ENCODE measurements around the gene TTC39A.

TTC39A gene

DNA sequence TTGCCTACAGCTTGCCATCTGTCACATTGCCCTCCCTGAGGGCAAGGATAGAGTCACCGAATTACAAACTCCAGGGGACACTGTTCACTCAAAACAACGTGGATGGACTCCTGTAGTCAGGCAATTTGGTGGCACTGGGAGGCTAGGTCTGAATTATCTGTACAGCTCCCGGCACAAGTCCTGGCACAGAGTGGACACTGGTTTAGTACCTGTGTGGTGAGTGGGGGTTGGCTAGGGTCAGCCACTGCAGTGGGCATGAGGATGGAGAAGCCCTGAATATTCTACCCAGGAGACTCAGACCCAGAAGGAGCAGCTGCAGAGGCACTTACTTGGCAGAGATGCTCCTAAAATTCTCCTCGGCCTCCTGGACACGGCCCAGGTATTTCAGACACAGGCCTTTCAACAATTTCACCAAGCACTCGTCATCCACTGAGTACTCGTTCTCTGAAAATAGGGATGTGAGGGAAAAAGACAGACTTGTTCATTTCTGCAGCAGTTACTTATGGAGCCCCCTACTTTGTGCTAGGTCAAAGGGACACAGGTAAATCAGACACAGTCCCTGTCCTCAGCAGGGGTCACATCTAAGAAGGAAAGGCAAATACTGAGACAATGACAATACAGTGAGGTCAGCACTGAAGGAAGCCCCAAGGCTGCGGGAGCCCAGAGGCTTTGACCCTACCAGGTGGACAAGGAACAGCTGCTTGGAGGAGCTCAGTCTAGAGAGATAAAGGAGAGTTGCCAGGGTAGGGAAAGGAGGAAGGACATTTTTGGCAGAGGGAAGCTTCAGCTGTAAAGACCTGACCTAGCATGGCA lies 40.5 kb downstream of the TTC39A start:
- Mint-ChIP-seq H3K9me3 (no peaks in the 10 kb centered on the region), H3K27ac (no peak overlapping the region), H3K36me3 (no peaks in the 10 kb centered on the region), H3K4me3 (no peak overlapping the region), H3K4me1 (peaks cover 6% of the 10 kb centered on the region), H3K27me3 (peaks cover 14% of the 10 kb centered on the region)
- no peak for DNase-seq
- CTCF ChIA-PET = no interaction called here

DNA sequence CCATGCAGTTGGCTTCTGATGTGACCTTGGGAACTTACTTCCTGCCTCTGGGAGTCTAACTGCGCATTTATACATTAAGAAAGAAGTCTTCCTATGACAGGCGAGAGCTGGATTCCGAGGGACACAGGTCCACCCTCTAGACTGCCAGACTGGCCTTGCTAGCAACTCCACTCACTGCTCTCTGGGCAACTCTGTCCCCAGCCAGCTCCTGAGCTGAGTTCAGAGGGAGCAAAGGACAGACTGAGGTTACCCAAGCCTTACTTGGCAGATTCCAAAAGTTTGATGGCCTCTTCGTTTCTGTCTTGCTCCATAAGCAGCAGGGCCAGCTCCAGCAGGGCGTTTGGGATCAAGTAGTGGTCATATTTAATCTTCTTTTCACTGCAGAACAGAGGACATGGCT lies 41.8 kb downstream of the TTC39A start:
- Mint-ChIP-seq H3K27me3 (peaks cover 11% of the 10 kb centered on the region), H3K36me3 (no peaks in the 10 kb centered on the region), H3K4me3 (no peak overlapping the region), H3K9me3 (no peaks in the 10 kb centered on the region), H3K4me1 (peaks cover 2% of the 10 kb centered on the region), H3K27ac (no peak overlapping the region)
- no peak for DNase-seq
- CTCF ChIA-PET = interaction anchor here (1.2 kb wide), 1 partner anchor 97 kb away, joined by 3 read pairs; no protein-coding TSS in a partner anchor

DNA sequence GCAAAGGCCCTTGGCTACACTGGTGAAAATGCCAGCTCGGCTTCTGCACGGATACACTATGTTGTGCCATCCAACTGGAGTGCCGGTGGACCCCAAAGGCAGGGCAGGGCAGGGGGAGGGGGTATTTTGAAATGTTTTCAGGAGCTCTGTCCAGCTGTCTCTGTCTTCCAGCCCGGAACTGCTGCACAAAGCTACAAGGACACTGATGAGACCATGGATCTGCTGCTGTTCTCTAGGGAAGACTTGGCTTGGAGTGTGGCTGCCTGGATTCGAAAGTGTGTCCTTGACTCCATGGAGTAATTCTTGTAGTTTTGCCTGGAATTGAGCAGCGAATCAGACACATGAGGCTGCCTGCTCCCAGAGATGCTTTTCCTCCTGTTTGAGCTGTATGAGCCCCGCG lies 42.4 kb downstream of the TTC39A start:
- no peaks in the 10 kb centered on the region for H3K9me3 Mint-ChIP-seq
- H3K4me3 Mint-ChIP-seq = no peak overlapping the region
- no peaks in the 10 kb centered on the region for H3K36me3 Mint-ChIP-seq
- DNase-seq = no peak
- peaks cover 2% of the 10 kb centered on the region for H3K4me1 Mint-ChIP-seq
- H3K27me3 Mint-ChIP-seq = peaks cover 11% of the 10 kb centered on the region
- CTCF ChIA-PET = interaction anchor here (1.1 to 2.9 kb wide), 3 partner anchors 9 to 513 kb away, joined by 3 to 10 read pairs (median 3); no protein-coding TSS in a partner anchor
- H3K27ac Mint-ChIP-seq = no peak overlapping the region

DNA sequence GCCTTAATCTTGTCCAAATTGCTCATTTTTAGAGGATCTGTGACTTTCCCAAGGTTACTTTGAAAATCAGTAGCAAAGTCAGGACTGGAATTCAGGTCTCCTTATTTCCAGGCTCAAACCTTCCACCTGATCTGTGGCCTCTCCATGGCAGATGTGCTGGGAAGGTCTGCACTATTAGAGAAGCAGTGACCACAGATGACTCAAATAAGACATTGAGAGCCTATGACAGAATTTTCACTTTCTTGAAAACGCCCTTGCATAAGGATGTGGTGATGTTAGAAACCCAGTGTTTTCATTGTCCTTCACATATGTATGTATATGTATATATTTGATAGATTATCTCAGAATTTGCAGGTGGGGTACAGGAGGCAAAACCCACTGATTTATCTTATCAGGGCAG lies 45.3 kb downstream of the TTC39A start:
- H3K36me3 Mint-ChIP-seq = no peaks in the 10 kb centered on the region
- H3K4me1 Mint-ChIP-seq = peaks cover 2% of the 10 kb centered on the region
- peaks cover 11% of the 10 kb centered on the region for H3K27me3 Mint-ChIP-seq
- DNase-seq = no peak
- no peak overlapping the region for H3K4me3 Mint-ChIP-seq
- H3K27ac Mint-ChIP-seq = no peak overlapping the region
- H3K9me3 Mint-ChIP-seq = no peaks in the 10 kb centered on the region
- CTCF ChIA-PET = no interaction called here

DNA sequence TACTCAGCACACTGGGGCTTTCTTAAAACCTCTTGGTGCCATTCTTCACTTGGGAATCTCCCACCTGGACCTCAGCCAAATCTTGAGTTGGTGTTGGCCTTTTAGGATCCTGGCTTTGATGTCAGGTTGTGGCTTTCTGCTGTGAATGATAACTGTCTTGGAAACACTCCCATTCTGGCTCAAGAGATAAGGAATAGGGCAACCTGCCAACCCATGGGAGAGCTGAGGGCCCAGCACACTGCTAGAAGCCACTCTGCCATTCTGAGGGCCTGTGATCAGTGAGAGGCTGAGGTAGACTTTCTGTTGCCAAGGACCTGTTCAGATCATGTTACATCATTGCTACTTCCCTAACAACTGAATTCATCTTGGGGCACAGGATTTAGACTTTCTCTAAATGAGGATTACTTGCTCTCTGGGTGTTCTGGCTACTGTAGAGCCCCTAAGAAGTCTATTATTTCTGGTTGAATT lies 45.8 kb downstream of the TTC39A start:
- no peaks in the 10 kb centered on the region for H3K9me3 Mint-ChIP-seq
- no peak overlapping the region for H3K27ac Mint-ChIP-seq
- peaks cover 8% of the 10 kb centered on the region for H3K27me3 Mint-ChIP-seq
- no peak for DNase-seq
- peaks cover 2% of the 10 kb centered on the region for H3K4me1 Mint-ChIP-seq
- no peaks in the 10 kb centered on the region for H3K36me3 Mint-ChIP-seq
- H3K4me3 Mint-ChIP-seq = no peak overlapping the region
- CTCF ChIA-PET = no interaction called here

DNA sequence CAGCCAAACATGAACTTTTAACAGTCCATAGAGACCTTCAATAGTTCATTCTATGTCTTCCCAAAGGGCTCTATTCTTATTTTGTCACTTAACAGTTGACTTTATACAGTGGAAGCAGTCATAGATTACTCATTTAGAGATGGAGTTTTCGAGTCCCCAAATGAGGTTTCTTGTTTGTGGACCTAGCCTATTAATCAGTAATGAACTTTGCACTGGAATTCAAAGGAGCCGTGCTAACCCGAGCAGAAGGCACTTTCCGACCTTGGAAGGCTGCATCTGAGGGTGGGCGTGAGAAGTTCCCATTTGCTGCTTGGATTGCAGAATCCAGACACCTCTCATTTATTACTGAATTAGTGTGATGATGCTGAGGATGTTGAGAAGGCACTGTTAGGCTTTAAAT lies 46.4 kb downstream of the TTC39A start:
- DNase-seq = no peak
- Mint-ChIP-seq H3K9me3 (no peaks in the 10 kb centered on the region), H3K4me3 (no peak overlapping the region), H3K36me3 (no peaks in the 10 kb centered on the region), H3K4me1 (peaks cover 2% of the 10 kb centered on the region), H3K27me3 (peaks cover 5% of the 10 kb centered on the region), H3K27ac (no peak overlapping the region)
- CTCF ChIA-PET = interaction anchor here (1.0 kb wide), 1 partner anchor 12 kb away, joined by 3 read pairs; no protein-coding TSS in a partner anchor

DNA sequence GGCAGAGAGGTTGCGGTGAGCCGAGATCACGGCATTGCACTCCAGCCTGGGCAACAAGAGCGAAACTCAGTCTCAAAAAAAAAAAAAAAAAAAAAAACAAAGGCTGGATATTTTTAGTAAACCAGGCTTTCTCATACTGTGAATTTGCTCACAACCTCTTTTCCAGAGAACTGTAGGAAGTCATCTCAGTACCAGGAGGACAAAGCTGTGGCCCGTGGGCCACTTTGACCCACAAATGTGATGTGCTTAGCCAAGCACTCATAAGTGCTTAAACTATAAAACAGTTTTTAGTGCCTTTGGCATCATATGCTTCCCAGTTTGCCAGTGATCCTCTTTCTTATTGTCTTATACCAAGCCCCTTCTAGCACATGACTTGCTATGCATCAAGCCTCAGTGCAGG lies 47.8 kb downstream of the TTC39A start:
- Mint-ChIP-seq H3K27ac (no peak overlapping the region), H3K9me3 (no peaks in the 10 kb centered on the region), H3K27me3 (no peaks in the 10 kb centered on the region), H3K36me3 (peaks cover 2% of the 10 kb centered on the region), H3K4me1 (peaks cover 2% of the 10 kb centered on the region), H3K4me3 (no peak overlapping the region)
- no peak for DNase-seq
- CTCF ChIA-PET = interaction anchor here (1.1 kb wide), 1 partner anchor 15 kb away, joined by 3 read pairs; no protein-coding TSS in a partner anchor

DNA sequence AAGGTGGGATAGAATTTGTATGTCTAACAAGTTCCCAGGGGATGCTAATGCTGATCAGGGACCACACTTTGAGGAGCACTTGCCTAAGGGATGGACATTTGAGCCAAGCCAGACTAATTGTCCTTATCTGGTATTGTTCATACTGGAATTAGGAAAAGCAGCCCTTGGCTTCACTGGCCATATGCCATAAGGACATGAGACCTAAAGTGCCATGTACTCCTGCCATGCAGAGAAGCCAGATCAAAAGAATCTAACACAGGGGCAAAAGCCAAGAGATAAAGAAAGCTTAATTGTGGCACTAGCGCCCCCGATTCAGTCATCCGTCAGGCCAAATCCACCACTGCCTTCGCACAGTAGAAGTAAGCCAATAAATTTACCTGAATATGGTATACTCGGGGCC lies 48.6 kb downstream of the TTC39A start:
- H3K36me3 Mint-ChIP-seq = peaks cover 4% of the 10 kb centered on the region

DNA sequence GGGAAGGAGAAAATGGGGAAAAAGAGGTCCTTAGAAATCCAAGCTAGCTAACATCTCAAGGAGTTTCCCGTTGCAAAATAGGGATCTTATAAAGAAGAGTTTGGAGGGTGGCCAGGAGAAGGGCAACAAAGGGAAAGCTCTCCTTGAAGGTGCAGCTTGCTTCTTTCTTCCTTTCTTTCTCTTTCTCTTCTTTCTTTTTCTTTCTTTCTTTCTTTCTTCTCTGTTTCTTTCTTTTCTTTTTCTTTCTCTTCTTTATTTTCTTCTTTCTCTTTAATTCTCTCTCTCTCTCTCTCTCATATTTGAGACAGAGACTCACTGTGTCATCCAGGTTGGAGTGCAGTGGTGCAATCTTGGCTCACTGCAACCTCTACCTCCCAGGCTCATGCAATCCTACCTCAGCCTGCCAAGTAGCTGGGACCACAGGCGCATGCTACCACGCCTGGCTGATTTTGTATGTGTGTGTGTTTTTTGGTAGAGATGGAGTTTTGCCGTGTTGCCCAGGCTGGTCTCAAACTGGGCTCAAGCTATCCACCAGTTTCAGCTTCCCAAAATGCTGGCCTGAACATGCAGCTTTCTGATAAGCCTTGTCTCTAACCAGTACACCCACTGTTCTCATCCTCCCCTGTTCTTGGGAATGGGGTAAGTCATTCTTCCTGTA lies 49.9 kb downstream of the TTC39A start:
- Mint-ChIP-seq H3K27me3 (no peaks in the 10 kb centered on the region), H3K27ac (peak overlapping the region; percentile 17), H3K9me3 (no peaks in the 10 kb centered on the region), H3K36me3 (peaks cover 4% of the 10 kb centered on the region), H3K4me1 (peaks cover 2% of the 10 kb centered on the region), H3K4me3 (no peak overlapping the region)
- CTCF ChIA-PET = interaction anchor here (0.9 to 2.8 kb wide), 2 partner anchors 16 to 407 kb away, joined by 3 to 8 read pairs; no protein-coding TSS in a partner anchor
- no peak for DNase-seq

More for the DNA sequence above, 48.6 kb downstream of the TTC39A start:
- peaks cover 2% of the 10 kb centered on the region for H3K4me1 Mint-ChIP-seq
- CTCF ChIA-PET = no interaction called here
- DNase-seq = no peak
- H3K27me3 Mint-ChIP-seq = no peaks in the 10 kb centered on the region
- no peak overlapping the region for H3K27ac Mint-ChIP-seq
- no peaks in the 10 kb centered on the region for H3K9me3 Mint-ChIP-seq
- no peak overlapping the region for H3K4me3 Mint-ChIP-seq

DNA sequence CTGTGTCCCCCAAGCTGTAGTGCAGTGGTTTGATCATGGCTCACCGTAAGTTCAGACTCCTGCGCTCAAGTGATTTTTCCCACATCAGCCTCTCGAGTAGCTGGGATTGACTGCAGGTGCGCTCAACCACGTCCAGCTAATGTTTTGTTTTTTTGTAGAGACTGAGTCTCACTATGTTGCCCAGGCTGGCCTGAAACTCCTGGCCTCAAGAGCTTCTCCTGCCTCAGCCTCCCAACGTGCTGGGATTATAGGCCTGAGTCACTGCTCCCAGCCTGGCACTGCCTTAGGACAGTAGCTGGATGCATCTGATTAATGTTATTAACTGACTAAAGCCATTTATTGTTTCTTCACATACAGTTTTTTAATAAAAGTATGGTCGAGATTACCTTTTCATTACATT lies 54.1 kb downstream of the TTC39A start:
- Mint-ChIP-seq H3K36me3 (peaks cover 10% of the 10 kb centered on the region), H3K27me3 (no peaks in the 10 kb centered on the region), H3K27ac (no peak overlapping the region), H3K9me3 (no peaks in the 10 kb centered on the region), H3K4me1 (peaks cover 2% of the 10 kb centered on the region), H3K4me3 (no peak overlapping the region)
- CTCF ChIA-PET = no interaction called here
- no peak for DNase-seq

DNA sequence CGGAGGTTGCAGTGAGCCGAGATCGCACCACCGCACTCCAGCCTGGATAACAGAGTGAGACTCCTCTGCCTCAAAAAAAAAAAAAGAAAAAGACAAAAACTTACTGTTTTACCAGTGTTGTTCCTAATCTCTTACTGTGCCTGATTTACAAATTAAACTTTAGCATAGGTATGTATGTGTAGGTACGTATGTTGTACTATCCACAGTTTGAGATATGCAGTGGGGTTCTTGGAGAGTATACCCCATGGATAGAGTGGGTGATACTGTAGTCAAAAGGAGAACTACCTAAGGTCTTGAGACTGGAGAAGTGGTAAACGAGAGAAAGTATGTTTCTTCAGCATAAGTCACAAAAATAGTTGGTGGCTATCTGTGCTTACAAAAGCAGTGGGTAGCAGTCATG lies 55.7 kb downstream of the TTC39A start:
- H3K4me3 Mint-ChIP-seq = no peak overlapping the region
- H3K27me3 Mint-ChIP-seq = no peaks in the 10 kb centered on the region
- H3K4me1 Mint-ChIP-seq = peaks cover 2% of the 10 kb centered on the region
- CTCF ChIA-PET = no interaction called here
- no peak overlapping the region for H3K27ac Mint-ChIP-seq
- no peak for DNase-seq
- peaks cover 23% of the 10 kb centered on the region for H3K36me3 Mint-ChIP-seq
- no peaks in the 10 kb centered on the region for H3K9me3 Mint-ChIP-seq

DNA sequence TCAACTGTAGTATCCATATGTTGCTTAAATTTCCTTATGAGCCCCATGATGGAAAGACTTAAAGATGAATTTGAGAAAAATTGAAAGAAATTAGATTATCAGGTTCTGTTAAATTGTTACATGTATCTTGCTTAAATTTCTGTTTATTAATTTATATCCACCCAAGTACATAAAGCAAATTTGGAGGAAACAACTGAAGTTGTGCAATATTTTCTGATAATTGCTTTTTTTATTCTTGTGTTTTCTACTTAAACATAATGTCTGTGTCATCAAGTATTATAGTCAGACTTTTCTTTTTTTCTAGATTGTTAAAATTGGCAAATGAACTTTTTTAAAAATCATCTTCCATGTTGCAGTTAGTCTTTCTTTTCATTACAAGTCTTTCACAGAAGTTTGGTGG lies 57.4 kb downstream of the TTC39A start:
- DNase-seq = no peak
- H3K36me3 Mint-ChIP-seq = peaks cover 26% of the 10 kb centered on the region
- CTCF ChIA-PET = interaction anchor here (1.3 kb wide), 1 partner anchor 24 kb away, joined by 3 read pairs; no protein-coding TSS in a partner anchor
- no peak overlapping the region for H3K4me3 Mint-ChIP-seq
- H3K27me3 Mint-ChIP-seq = no peaks in the 10 kb centered on the region
- H3K9me3 Mint-ChIP-seq = no peaks in the 10 kb centered on the region
- H3K27ac Mint-ChIP-seq = no peak overlapping the region
- peaks cover 11% of the 10 kb centered on the region for H3K4me1 Mint-ChIP-seq

DNA sequence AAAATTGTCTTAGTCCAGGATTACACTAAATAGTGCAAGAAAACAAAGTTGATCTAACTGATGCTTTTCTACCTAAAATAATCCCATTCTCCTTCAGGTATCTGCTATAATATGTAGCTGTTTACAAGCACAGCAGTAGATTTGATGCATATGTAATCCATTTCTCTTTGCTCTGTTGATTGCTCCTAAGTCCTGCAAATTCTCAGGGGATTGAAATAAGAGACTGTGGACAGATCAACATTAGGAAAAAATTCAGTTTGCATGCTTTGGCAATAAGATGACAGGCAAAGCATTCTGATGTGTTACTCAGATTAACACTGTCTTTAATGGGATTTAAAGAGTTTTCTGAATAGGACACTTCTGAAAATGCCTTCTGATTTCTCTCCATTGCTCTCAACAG lies 59.6 kb downstream of the TTC39A start:
- no peaks in the 10 kb centered on the region for H3K9me3 Mint-ChIP-seq
- CTCF ChIA-PET = interaction anchor here (0.9 kb wide), 1 partner anchor 25 kb away, joined by 4 read pairs; no protein-coding TSS in a partner anchor

DNA sequence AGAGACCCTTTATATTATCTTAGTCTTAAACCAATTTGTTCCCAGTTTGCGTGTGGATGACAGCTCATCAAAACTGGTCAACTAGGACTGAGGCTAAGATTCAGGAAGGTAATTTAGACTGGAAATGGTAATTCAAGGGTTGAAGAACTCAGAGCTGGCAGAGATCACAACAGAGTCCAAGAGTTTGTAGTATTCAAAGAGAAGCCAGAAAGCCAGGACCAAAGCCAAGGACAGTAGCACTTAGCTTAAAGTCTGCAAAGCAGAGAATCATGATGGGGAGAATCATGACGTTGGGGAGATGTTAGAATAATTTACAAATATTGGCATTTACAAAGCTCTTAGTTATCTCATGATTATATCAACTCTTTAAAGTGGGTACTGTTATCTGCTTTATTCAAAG lies 61.7 kb downstream of the TTC39A start:
- H3K4me1 Mint-ChIP-seq = peaks cover 26% of the 10 kb centered on the region
- H3K27ac Mint-ChIP-seq = peak overlapping the region; percentile 37
- CTCF ChIA-PET = interaction anchor here (0.9 to 1.5 kb wide), 2 partner anchors 28 to 30 kb away, joined by 5 to 6 read pairs; no protein-coding TSS in a partner anchor
- H3K36me3 Mint-ChIP-seq = peaks cover 24% of the 10 kb centered on the region
- H3K27me3 Mint-ChIP-seq = no peaks in the 10 kb centered on the region
- H3K4me3 Mint-ChIP-seq = no peak overlapping the region
- no peaks in the 10 kb centered on the region for H3K9me3 Mint-ChIP-seq
- DNase-seq = no peak

More for the DNA sequence above, 59.6 kb downstream of the TTC39A start:
- H3K27ac Mint-ChIP-seq = no peak overlapping the region
- peaks cover 24% of the 10 kb centered on the region for H3K36me3 Mint-ChIP-seq
- peaks cover 24% of the 10 kb centered on the region for H3K4me1 Mint-ChIP-seq
- no peak for DNase-seq
- H3K4me3 Mint-ChIP-seq = no peak overlapping the region
- no peaks in the 10 kb centered on the region for H3K27me3 Mint-ChIP-seq

Data from activated naive CD4-positive, alpha-beta T cell treated with anti-CD3 and anti-CD28 coated beads, Interleukin-2, amount 10 ng/mL, durations not matched to agents 7 days and 5 days (primary cell).